ENCODE data around the gene TSPAN11.

Gene TSPAN11

GRCh38 chr12:30926243-30927221, at the start of gene TSPAN11:
Gene TSPAN11 (plus strand): TSS chr12:30926748. CDS start chr12:30953992, 27,244 bp downstream.
- ChIA-PET CTCF (interaction anchor here (1.7 kb wide), 1 partner anchor 10 kb away, joined by 3 read pairs; no protein-coding TSS in a partner anchor), POLR2A (interaction anchor here (0.5 to 0.7 kb wide), 2 partner anchors 28 to 60 kb away, joined by 3 to 4 read pairs; no protein-coding TSS in a partner anchor)
- peak; percentile 57 for DNase-seq (ENCODE audit: extremely low spot score)
- no peak for TF ChIP-seq ARNT (IDR thresholded peaks at IDR 0.05)
- TF ChIP-seq L3MBTL2 (conservative IDR thresholded peaks at IDR 0.05): peak; percentile 20
- no peak for TF ChIP-seq SP1 (IDR thresholded peaks at IDR 0.05)
- no peak for TF ChIP-seq PKNOX1 (IDR thresholded peaks at IDR 0.05)
- TF ChIP-seq TARDBP (IDR thresholded peaks at IDR 0.05): no peak
- TF ChIP-seq FOXM1 (IDR thresholded peaks at IDR 0.05; ENCODE audit: borderline replicate concordance): no peak
- no peak for TF ChIP-seq BHLHE40 (IDR thresholded peaks at IDR 0.05; ENCODE audit: borderline replicate concordance)

- DNase-seq (ENCODE audit: extremely low spot score): no peak
- ChIA-PET CTCF (interaction anchor here (0.6 kb wide), 1 partner anchor 776 kb away, joined by 3 read pairs; no protein-coding TSS in a partner anchor), POLR2A (no interaction called here)
- TF ChIP-seq SP1 (IDR thresholded peaks at IDR 0.05) (no peak), ELF4 (IDR thresholded peaks at IDR 0.05) (no peak), FOXA1 (IDR thresholded peaks at IDR 0.05) (no peak), TARDBP (IDR thresholded peaks at IDR 0.05) (no peak), PKNOX1 (IDR thresholded peaks at IDR 0.05) (no peak), CTBP1 (IDR thresholded peaks at IDR 0.05; ENCODE audit: borderline replicate concordance) (no peak)
These were observed 49.3 kb upstream of the TSPAN11 start for GRCh38 chr12:30877105-30877875.

DNA sequence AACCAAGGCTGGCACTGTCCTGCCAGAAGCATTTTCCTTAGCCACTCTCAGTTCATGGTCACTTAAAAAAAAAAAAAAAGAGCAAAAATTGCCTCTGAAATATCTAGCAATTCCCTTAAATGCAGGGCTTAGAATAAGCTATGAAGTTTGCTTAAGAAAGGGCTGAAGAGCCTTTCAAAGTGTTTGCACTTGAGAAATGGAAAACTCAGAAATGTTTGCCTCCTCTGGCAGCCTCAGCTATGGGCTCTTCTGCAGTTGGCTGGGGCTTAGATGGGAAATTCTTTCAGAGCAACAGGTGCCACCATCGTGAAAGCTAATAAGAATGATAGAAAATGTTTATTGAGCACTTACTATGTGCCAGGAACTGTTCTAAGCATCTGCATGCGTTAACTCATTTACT, 48.5 kb upstream of the TSPAN11 start:
- ChIA-PET CTCF (interaction anchor here (1.0 kb wide), 1 partner anchor 373 kb away, joined by 3 read pairs; no protein-coding TSS in a partner anchor), POLR2A (no interaction called here)
- DNase-seq (ENCODE audit: extremely low spot score): no peak
- no peak for TF ChIP-seq HDGF (IDR thresholded peaks at IDR 0.05; ENCODE audit: borderline replicate concordance)
- no peak for TF ChIP-seq BHLHE40 (IDR thresholded peaks at IDR 0.05; ENCODE audit: borderline replicate concordance)
- no peak for TF ChIP-seq CTBP1 (IDR thresholded peaks at IDR 0.05; ENCODE audit: borderline replicate concordance)
- TF ChIP-seq ZNF384 (IDR thresholded peaks at IDR 0.05): no peak
- no peak for TF ChIP-seq ELF4 (IDR thresholded peaks at IDR 0.05)
- no peak for TF ChIP-seq SUZ12 (IDR thresholded peaks at IDR 0.05)
- no peak for TF ChIP-seq LEF1 (IDR thresholded peaks at IDR 0.05; ENCODE audit: borderline replicate concordance)
- TF ChIP-seq L3MBTL2 (conservative IDR thresholded peaks at IDR 0.05): no peak
- no peak for TF ChIP-seq PKNOX1 (IDR thresholded peaks at IDR 0.05)
- TF ChIP-seq SP1 (IDR thresholded peaks at IDR 0.05): no peak
- no peak for TF ChIP-seq NFRKB (IDR thresholded peaks at IDR 0.05)
- TF ChIP-seq FOXK2 (IDR thresholded peaks at IDR 0.05): no peak
- no peak for TF ChIP-seq ARNT (IDR thresholded peaks at IDR 0.05)
- no peak for TF ChIP-seq FOXM1 (IDR thresholded peaks at IDR 0.05; ENCODE audit: borderline replicate concordance)
- no peak for TF ChIP-seq TARDBP (IDR thresholded peaks at IDR 0.05)
- TF ChIP-seq FOXA1 (IDR thresholded peaks at IDR 0.05): no peak

- TF ChIP-seq LEF1 (IDR thresholded peaks at IDR 0.05; ENCODE audit: borderline replicate concordance) (no peak), L3MBTL2 (conservative IDR thresholded peaks at IDR 0.05) (peak; percentile 52; the same call in 1 of the 2 replicates), PKNOX1 (IDR thresholded peaks at IDR 0.05) (peak; percentile 19; the same call in 1 of the 2 replicates)
- CTCF ChIA-PET: no interaction called here
- DNase-seq (ENCODE audit: extremely low spot score): no peak
- POLR2A ChIA-PET: interaction anchor here (0.7 kb wide), 1 partner anchor 120 kb away, joined by 3 read pairs; no protein-coding TSS in a partner anchor
These were observed 46.5 kb upstream of the TSPAN11 start for GRCh38 chr12:30880061-30880460.

GRCh38 chr12:30880813-30881212, 45.7 kb upstream of the TSPAN11 start:
- ChIA-PET CTCF (no interaction called here), POLR2A (no interaction called here)
- TF ChIP-seq ELF4 (IDR thresholded peaks at IDR 0.05): no peak
- no peak for TF ChIP-seq NFRKB (IDR thresholded peaks at IDR 0.05)
- no peak for TF ChIP-seq L3MBTL2 (conservative IDR thresholded peaks at IDR 0.05)
- TF ChIP-seq CTBP1 (IDR thresholded peaks at IDR 0.05; ENCODE audit: borderline replicate concordance): no peak
- no peak for TF ChIP-seq BHLHE40 (IDR thresholded peaks at IDR 0.05; ENCODE audit: borderline replicate concordance)
- TF ChIP-seq SUZ12 (IDR thresholded peaks at IDR 0.05): no peak
- no peak for TF ChIP-seq HDGF (IDR thresholded peaks at IDR 0.05; ENCODE audit: borderline replicate concordance)
- no peak for TF ChIP-seq PKNOX1 (IDR thresholded peaks at IDR 0.05)
- TF ChIP-seq FOXK2 (IDR thresholded peaks at IDR 0.05): no peak
- TF ChIP-seq SP1 (IDR thresholded peaks at IDR 0.05): no peak
- no peak for TF ChIP-seq ARNT (IDR thresholded peaks at IDR 0.05)
- TF ChIP-seq FOXA1 (IDR thresholded peaks at IDR 0.05): no peak
- TF ChIP-seq ZNF384 (IDR thresholded peaks at IDR 0.05): no peak
- no peak for TF ChIP-seq LEF1 (IDR thresholded peaks at IDR 0.05; ENCODE audit: borderline replicate concordance)
- TF ChIP-seq TARDBP (IDR thresholded peaks at IDR 0.05): no peak
- no peak for DNase-seq (ENCODE audit: extremely low spot score)

Data from HEK293T (cell line).